Anterior cingulate cortex (tissue), 58 donors: Measurements from ENCODE around the gene CHID1.

Experiments used
- DNase-seq, 58 donors: peaks; one replicate each; lab custom pipeline; 2025; lab: John Stamatoyannopoulos, UW

Gene CHID1

DNA sequence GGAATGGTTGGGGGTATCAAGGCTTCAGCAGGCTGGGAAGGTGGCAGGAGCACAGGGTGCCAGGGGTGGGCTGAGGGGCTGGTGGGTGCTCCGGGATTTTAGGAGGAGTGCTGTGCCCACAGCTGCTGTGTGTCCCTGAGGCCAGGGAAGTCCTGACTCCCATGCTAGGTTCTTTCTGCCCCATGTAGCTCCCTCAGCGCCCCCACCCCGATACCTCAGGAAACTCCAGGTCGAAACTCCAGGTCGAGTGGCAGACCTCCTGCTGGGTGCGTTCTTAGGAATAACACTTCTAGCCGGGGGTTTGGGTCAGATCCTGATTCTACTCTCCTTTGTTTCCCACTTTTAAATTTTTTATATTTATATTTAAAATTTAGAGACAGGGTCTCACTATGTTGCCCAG lies 23.3 kb upstream of the CHID1 start:
- DNase-seq, result no peak

DNA sequence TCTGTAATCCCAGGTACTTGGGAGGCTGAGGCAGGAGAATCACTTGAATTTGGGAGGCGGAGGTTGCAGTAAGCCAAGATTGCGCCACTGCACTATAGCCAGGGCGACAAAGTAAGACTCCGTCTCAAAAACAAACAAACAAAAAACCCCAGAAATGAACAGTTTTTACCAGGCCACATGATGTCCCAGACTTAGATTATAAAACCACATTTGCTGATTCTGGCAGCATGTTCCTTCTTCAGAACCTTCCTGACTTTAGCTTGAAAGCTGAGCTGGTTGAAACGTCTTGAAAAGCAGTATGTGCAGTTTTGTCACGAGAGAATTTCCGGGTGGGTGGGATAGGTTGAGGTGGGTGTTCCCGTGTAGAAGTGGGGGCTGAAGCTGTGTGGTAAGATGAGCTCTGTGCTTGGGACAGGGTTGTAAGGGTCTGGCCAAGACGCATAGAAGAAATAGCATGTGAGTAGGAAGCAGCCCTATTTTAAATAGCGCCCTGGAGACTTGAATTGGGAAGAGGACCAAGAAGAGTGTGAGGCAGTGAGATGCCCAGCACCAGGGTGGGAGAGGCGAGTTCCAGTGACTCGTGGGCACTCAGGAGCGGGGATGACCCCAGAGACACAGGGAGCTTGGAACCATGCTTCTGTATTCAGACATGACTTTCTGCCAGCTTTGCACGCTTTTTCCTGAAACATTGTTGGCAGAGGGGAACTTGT lies 22.7 kb upstream of the CHID1 start:
- DNase-seq, result no peak

DNA sequence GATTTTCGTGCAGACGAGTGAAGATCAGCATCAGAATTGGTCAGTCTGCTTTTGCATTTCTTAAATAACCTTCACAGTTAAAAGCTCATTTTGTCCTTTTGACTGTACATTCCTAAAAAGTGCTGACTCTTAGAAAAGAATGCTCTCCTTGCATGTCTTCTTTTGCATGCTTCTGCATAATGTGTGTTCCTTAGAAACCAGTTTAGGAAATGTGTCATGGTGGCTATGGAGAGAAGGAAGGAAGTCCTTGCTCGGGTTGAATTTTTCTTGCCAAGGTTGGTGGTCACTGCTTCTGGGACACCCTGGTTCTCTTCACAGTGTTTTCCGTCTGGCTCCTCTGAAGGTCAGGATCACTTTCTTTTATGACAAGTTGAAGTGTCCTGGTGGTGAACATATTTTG lies 21.8 kb upstream of the CHID1 start:
- no peak for DNase-seq

DNA sequence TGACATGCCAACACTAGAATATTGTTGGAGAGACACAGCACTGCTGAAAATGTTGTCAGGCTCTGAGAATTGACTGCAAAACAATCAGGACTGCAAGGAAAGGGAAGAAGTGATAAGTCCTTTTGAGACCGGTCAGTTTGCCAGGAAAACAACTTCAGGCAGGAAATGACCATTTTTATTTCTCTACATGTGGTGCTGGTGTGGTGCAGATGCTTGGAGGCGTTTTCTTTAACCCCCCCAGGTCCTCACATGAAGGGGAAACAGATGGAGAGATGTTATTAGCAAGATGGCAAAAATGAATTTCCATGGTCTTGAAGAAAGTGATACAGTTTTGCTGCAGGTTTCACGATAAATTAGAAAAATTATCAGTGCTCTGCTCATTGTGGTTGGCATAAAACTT lies 20.8 kb upstream of the CHID1 start:
- DNase-seq, result no peak

DNA sequence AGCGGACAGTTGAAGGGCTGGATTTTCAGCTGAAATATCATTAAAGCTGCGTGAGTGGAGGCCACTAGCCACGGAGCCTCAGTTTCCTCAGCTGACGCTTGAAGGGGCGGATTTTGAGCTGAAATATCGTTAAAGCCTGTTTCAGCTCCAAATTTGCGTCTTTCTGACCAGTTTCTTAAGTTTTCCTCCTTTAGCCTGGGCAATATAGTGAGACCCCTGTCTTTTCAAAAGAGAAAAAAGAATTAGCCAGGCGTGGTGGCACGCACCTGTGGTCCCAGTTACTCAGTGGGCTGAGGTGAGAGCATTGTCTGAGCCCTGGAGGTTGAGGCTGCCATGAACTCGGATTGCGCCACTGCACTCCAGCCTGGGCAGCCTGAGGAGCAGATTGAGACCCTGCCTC lies 18.8 kb upstream of the CHID1 start:
- DNase-seq, result no peak

DNA sequence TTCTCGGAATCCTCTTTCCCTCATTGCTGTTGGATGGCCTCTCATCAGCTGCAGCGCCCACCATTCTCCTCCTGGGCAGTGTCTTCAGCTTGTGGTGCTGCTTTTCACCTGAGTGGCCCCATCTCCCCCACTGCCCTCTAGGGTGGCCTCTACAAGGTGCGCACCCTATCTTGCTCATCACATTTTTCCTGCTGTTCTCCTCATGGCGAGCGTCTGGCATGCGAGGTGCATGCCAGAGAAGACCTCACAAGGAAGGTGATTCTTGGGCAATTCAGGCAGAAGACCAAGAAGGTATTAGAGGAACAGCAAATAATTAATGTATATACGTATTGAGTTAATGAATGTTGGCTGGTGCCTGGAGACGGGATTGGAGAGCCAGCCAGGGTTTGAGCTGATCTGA lies 18.2 kb upstream of the CHID1 start:
- no peak for DNase-seq

DNA sequence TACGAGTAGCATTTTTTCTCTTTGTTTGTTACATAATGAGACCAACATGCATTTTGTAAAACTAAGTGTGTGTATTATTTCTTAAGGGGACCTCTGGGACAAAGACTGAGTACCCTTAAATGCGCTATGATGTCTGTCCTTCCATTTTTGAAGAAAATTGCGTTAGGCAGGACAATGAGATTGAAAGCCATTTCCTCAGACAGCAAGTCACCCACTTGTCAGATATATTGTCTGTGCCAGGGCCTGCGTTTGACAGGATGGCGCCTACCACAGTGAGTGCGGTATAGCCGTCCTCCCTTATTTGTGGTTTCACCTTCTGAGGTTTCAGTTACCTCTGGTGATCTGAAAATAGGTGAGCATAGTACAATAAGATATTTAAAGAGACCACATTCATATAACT lies 17.3 kb upstream of the CHID1 start:
- no peak for DNase-seq

DNA sequence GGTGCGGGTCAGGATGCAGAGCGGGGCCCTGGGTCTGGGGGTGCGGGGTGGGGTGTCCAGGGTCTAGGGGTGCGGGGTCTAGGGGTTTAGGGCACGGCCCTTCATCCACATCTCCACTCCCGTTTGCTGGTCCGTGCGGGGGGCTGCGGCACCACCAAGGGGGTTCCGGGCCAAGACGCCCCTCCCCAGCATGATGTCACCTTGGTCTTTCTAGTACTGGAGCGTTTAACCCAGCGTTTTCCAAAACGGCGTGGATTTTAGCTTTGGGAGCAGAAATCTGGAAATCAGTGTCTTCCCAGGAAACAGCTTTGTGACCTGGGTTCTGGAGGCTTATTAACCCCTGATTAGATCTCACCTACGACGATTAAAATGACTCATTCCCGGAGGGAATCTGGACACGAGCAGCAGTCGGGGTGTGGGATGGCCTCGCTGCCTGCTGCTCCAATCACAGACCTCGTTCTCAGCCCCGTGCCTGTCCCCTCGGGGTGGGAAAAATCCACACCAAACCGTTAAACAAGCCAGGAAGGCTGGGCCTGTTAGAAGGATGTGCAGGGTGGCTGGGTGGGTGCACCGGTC lies 15.8 kb upstream of the CHID1 start:
- DNase-seq, result peak in 8 of 58 donors; percentile 14 to 53 (median 33)

DNA sequence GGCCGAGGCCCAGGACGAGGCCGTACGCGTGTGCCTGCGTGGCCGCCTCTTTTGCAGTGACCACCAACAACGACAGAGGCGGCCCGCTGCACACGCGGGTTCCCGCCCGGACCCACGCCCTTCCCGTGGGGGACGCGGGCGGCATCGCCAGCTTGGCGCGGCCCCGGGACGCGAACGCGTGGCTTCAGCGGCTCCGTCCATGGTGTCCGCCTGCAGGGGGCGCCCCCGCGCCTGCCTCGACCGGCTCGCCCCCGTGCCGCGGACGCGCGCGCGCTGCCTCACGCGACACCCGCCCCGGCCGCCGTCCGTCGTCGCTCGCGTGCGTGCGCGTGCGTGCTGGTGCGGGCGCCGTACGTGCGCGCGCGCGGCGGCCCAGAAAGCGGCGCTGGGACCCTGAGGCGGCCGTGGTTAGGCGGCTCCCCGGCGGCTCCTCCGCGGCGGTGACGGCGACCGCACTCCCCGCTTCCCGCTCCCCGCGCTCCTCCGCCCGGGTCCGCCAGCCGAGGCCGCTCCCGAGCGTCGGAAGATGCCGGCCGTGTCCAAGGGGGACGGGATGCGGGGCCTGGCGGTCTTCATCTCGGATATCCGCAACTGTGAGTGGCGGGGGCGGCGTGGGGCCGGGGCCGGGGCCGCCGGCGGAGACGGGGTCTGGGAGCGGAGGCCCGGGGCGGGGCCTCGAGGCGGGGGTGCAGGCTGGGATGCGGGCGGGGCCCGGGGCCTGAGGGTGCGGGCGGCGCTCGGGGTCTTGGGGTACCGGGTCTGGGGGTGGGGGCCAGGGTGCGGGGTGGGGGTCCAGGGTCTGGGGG lies 15.1 kb upstream of the CHID1 start, which contains the start of gene AP2A2:
Gene AP2A2 (plus strand): TSS at position 375 of the 806 bp plus-strand sequence. CDS start 152 bp downstream, at position 527.
- DNase-seq, result peak in 50 of 58 donors; percentile 38 to 88 (median 71)

DNA sequence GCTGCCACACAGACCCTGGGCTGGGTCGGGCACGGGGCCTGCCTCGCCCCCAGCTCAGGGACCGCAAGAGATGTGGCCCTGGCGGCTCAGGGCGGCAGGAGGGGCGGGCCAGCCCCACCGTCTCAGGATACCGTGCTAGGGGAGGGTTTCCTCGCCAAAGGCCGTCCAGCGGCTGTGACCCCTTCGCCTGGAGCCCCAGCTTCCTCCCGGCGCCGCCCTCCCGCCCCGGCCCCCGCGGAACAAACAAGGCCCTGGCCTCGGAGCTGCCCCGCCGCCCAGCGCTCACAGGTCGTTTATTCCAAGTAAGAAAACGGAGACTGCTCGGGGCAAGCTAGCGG lies 14.5 kb upstream of the CHID1 start:
- no peak for DNase-seq

DNA sequence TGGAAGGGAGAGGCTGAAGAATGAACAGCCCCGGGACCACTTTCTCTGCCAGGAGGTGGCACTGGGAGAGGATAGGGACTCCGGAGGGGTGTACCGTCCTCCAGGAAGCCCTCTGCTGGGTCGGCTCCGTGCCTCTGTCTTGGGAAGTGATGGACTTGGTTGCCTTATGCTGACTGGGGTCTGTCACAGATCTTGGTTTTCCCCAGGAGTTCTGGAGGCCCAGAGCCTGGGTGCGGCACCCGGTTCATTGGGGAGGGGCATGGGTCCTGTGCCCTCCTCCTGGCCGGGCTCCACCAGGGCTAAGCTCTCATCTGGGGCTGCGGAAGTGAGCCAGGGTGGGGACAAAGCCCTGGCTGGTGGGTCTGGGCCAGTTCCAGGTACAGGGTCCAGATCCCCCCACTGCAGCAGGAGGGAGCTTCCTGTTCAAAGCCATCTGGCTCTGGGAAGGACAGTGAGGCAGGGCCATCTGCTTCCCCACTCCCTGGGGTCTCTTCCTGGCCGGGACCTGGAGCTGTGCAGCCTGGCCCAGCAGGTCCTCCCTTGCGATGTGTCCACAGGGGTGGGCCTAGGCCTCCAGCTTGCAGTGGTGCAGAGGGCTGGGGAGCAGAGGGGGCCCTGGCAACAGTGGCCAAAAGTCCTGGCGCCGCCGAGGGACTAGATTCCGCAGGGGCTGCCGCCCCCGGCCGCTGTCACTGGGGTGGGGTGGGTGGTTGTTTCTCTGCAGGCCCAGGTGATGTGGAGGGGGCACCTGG lies 14.0 kb upstream of the CHID1 start:
- peak in 1 of 58 donors; percentile 50 for DNase-seq

DNA sequence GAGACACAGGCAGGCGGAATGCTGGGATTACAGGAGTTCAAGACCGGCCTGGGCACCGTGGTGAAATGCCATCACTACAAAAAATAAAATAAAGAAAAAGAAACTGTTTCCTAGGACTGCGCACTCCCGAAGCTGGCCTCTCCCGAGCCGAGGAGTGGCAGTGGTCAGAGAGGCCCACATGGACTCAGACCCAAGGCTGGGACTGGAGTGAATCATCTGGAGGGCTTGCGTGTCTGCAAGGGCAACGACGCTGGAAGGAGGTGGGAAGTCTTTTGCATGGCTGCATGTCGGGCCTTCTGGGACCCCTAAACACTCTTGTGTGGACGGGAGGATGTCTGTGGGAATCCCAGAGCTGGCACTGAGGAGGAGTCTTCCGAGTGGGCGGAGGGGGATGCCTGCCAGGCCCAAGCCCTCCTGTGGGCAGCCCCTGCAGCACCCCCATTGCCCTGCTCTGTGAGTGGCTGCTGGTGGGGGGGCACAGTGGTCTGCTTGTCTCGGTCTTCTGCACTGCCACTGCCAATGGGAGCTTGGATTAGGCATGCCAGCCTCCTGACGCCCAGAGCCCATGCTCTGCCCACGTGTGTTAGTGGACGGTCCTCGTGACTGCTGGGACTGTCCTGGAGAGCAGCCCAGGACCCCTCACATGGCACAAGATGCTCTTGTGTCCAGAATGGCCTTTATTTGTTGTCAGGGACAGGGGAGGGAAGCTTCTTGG lies 13.2 kb upstream of the CHID1 start:
- peak in 12 of 58 donors; percentile 12 to 70 (median 36) for DNase-seq

DNA sequence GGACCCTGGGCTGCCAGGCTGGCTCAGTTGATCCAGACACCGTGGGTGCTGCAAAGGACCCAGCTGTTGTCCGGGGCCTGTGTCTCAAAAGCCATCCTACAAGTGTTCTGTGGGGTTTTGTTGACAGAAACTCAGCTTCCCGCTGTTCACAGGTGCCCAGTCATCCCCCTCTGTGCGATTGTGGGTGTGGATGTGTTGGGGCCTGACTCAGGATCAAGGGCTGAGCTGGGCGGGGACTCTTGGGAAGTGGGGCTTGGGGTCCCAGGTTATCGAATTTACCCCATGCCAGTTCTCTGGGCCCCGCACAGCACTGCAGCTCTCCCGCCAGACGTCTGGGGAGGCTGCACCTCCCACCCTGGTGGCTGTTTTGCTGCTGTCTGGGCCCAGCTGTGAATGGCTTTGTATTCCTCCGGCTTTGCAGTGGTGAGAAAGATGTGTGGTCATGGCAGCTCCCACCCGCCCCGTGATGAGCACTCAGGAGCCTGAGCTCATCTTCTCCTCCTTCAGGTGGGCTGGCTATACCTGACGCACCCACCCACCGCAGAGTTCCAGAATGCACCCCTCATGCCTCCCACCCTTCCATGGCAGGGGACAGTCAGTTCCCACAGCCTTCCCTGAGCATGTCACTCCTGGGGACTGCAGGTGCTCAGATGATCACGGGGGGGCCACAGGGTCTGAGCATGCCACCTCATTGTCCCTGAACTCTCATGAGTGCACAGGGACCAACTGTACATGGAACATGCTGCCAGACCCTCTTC lies 11.5 kb upstream of the CHID1 start:
- DNase-seq, result no peak

DNA sequence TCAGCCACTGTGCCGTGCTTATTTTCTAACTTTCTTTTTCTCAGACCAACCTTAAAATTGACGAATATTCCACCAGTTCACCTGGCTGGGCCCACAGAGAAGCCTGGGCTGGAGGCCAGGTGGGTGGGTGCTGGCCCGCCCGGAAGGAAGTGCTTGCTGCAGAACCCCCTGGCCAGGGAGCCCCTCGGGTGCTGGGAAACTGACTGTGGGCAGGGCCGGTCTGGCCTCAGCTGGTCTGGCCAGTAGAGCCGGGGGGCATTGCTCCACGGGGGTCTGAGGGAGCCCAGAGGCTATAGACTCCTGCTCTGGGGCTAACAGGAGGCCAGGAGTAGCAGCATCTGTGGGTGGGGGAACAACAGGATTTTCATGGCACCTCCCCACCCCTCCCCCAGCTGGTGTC lies 6.8 kb upstream of the CHID1 start:
- DNase-seq, result no peak

DNA sequence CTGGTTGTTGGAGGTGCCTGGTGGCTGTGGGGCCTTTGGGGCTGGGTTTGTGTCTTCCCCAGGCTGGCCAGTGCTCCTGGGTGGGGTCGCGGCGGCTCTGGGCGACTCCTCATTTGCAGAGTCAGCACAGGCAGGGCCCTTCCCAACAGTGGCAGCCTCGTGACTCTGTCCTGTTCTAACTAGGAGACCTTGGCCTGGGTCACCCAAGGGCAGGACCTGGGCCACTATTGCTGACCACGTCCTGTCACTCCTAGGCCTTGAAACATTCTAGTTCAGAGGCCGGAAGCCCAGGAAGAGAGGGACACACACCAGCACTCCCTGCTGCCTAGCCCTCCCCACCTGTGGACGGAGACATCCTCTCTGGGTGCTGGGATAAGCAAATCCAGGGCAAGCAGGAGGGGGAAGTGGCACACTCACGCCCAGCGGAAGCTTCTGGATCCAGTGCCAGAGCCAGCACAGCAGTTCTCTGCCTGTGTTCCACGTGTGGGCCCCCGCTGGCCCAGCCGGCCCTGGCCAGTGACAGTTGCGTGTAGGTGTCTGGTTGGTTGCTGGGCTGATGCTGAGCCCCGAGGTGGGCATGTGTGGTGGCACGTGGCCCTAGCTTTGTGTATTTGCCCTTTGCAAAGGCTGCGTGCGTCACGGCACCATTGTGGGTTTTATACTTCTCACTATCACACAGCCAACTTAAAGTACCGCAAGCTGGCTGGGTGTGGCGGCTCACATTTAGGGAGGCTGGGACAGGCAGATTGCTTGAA lies 4.3 kb upstream of the CHID1 start:
- peak in 8 of 58 donors; percentile 11 to 41 (median 37) for DNase-seq

DNA sequence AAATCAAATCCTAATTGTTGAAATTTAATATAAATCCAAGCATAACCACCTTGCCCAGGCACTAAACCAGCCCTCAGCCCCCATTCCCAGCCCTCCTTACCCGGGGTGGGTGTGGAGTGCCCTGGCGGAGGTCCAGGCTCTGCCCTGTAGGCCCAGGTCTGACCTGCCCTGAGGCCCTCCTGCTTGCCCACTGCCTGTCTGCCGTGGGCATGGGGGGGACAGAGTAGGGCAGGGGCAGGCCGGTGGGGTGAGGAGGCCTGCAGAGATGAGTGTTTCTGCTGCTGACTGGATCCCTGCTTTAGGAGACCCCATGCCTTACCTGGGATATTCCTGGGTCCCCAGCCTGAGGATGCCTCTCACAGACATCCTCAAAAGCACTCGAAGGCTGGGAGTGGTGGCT lies 3.6 kb upstream of the CHID1 start:
- DNase-seq, result no peak

DNA sequence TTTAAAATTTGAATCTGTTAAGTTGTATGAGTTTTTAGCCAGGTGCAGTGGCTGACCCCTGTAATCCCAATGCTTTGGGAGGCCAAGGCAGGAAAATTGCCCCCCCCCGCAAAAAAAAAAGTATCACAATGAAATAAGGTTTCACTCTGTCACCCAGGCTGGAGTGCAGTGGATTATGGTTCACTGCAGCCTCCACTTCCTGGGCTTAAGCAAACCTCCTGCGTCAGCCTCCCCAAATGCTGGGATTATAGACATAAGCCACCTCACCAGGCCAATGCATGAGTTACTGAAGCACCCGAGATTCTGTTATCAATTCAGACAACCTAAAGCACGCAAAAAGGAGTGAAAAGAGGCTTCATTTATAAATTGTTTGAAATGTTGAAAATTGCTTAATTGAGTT lies 2.4 kb upstream of the CHID1 start:
- no peak for DNase-seq

DNA sequence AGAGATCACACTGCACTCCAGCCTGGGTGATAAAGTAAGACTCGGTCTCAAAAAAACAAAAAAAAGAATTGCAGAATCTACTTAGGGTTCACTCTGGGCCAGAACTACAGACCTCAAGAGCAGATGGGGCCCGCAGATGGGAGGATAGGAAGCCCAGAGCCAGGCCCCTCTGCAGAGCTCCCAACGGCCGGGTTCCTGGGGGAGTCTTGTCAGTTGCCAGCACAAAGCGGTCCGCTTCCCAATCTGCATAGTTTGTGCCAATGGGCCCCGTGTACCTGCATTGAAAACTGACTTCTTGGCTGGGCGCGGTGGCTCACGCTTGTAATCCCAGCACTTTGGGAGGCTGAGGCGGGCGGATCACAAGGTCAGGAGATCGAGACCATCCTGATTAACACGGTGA lies 1.7 kb upstream of the CHID1 start:
- no peak for DNase-seq

DNA sequence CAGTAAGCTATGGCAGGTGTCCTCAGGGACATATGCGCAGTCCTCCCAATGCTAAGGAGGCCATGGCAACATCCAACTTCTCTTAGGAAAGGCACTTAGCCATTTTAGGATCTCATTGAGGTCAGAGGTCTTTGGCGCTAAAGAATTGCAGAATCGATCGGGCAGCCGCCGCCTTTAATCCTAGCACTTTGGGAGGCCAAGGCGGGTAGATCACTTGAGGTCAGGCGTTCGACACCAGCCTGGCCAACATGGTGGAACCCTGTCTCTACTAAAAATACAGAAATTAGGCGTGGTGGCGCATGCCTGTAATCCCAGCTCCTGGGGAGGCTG lies 1.2 kb upstream of the CHID1 start:
- DNase-seq, result no peak
